ENCODE data around the gene SLC16A5.

DNA sequence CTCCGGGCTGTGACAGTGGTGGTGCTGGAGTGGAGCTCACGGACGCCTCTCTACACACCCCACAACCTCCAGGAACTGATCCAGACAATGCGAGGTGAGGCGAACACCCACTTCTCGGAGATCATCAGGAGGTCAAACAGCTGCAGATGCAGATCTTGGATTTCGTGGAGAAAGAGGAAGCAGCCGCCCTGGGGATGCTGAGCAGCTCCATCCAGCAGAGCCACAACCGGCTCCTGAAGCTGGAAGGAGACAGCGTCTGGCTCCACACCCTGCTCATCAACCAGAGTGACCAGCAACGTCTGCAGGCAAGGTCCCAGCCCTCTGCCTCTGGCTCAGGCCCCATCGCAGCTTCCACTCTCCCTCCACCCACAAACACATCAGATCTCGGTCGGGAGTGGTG lies 13.2 kb upstream of the SLC16A5 start:
- TF ChIP-seq, protein P1, sequence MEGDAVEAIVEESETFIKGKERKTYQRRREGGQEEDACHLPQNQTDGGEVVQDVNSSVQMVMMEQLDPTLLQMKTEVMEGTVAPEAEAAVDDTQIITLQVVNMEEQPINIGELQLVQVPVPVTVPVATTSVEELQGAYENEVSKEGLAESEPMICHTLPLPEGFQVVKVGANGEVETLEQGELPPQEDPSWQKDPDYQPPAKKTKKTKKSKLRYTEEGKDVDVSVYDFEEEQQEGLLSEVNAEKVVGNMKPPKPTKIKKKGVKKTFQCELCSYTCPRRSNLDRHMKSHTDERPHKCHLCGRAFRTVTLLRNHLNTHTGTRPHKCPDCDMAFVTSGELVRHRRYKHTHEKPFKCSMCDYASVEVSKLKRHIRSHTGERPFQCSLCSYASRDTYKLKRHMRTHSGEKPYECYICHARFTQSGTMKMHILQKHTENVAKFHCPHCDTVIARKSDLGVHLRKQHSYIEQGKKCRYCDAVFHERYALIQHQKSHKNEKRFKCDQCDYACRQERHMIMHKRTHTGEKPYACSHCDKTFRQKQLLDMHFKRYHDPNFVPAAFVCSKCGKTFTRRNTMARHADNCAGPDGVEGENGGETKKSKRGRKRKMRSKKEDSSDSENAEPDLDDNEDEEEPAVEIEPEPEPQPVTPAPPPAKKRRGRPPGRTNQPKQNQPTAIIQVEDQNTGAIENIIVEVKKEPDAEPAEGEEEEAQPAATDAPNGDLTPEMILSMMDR (IDR thresholded peaks at IDR 0.05): no peak
- no peak for TF ChIP-seq POLR2A (IDR thresholded peaks at IDR 0.05)
